HepG2 (cell line): ENCODE measurements around the gene GPS1. TPM values are rescaled to one million over a fixed set of nuclear protein-coding genes. Genes with fewer than 3 reads are reported as not detected.

Experiments
- ATAC-seq: fragments of 200-7000 bp; cut with Tn5 transposase; 3 replicates; pipeline ENCODE4 v1.9.1; 2020; ENCODE audit warnings: mild to moderate bottlenecking, moderate library complexity
- BruUV-seq: library from RNA; stranded (reverse); fragments of 400-500 nt; replicated peaks from 2 replicates; lab custom pipeline; 2021; lab: Mats Ljungman, UMichigan
- CTCF ChIA-PET: fragments of 300-600 bp; formaldehyde crosslinking; extraction: SDS; loops from one replicate; lab custom pipeline; 2021; ENCODE audit warnings: low total read pairs, inconsistent platforms, low intra/inter-chr PET ratio; lab: Yijun Ruan, JAX
- POLR2A ChIA-PET: fragments of 350-600 bp; sonication (Branson Sonifier 250); formaldehyde crosslinking; loops from one replicate; lab custom pipeline; 2020; ENCODE audit warnings: antibody characterized with exemption, inconsistent platforms; lab: Yijun Ruan, JAX
- DNase-seq: peaks from one replicate; pipeline ENCODE4 v3.0.0-alpha.2; 2015; ENCODE audit warnings: low spot score
- FAIRE-seq: peaks from 3 replicates; lab custom pipeline; 2011; peaks lifted over from hg19 to GRCh38; lab: Jason Lieb, UNC
- H2AFZ ChIP-seq: one replicate; pipeline ENCODE4 v1.6.1; 2011; ENCODE audit warnings: low read length, inconsistent platforms
- H3K27ac ChIP-seq: fragments of 300-600 bp; 3 replicates; pipeline ENCODE4 v1.8.0; 2011; ENCODE audit warnings: mixed run types, mild to moderate bottlenecking, mixed read lengths, low read length, inconsistent platforms; ENCODE audit not compliant: insufficient read depth; ENCODE audit errors: extremely low read length
- H3K27me3 ChIP-seq, 2 experiments: fragments of 200-600 bp in 1 of 2; 2 replicates in 1 of 2; 3 replicates in 1 of 2; pipeline versions ENCODE4 v1.6.0 to v1.8.0; 2011; ENCODE audit warnings: low read length in 2 of 2, mild to moderate bottlenecking in 2 of 2, moderate library complexity in 2 of 2, inconsistent platforms in 1 of 2; ENCODE audit not compliant: insufficient read depth in 2 of 2, control insufficient read depth in 1 of 2
- H3K36me3 ChIP-seq, 2 experiments: fragments of 200-600 bp in 1 of 2; replicated peaks in 1 of 2; 2 replicates in 1 of 2; 3 replicates in 1 of 2; pipeline versions ENCODE4 v1.5.1 to v1.8.0; 2011; ENCODE audit warnings: low read length in 2 of 2, inconsistent platforms in 1 of 2; ENCODE audit not compliant: insufficient read depth in 2 of 2, control insufficient read depth in 1 of 2
- H3K4me1 ChIP-seq: 2 replicates; pipeline ENCODE4 v1.5.1; 2012; ENCODE audit warnings: low read length, inconsistent platforms; ENCODE audit not compliant: insufficient read depth
- H3K4me2 ChIP-seq: 2 replicates; pipeline ENCODE4 v1.6.0; 2011; ENCODE audit warnings: low read depth, low read length, inconsistent platforms
- H3K4me3 ChIP-seq, 3 experiments: fragments of 200-600 bp in 1 of 3; sonication (generic), shearing (Covaris generic) in 1 of 3; replicated peaks in 1 of 3; 2 replicates each; pipeline ENCODE4 v1.5.1; 2011 to 2016; ENCODE audit warnings: low read length in 3 of 3, inconsistent platforms in 2 of 3, low read depth in 2 of 3, mild to moderate bottlenecking in 2 of 3, control low read depth in 1 of 3, mixed read lengths in 1 of 3; ENCODE audit not compliant: insufficient read depth in 1 of 3
- H3K79me2 ChIP-seq: one replicate; pipeline ENCODE4 v1.6.1; 2011; ENCODE audit warnings: low read length, inconsistent platforms; ENCODE audit not compliant: insufficient read depth
- H3K9ac ChIP-seq: 2 replicates; pipeline ENCODE4 v1.6.0; 2011; ENCODE audit warnings: mild to moderate bottlenecking, low read depth, low read length, inconsistent platforms; ENCODE audit not compliant: insufficient read depth
- H3K9me3 ChIP-seq: 2 replicates; pipeline ENCODE4 v1.5.1; 2012; ENCODE audit warnings: mild to moderate bottlenecking, low read length
- H4K20me1 ChIP-seq: 2 replicates; pipeline ENCODE4 v1.6.0; 2011; ENCODE audit warnings: inconsistent platforms, mild to moderate bottlenecking, low read length, moderate library complexity; ENCODE audit not compliant: insufficient read depth
- ATM ChIP-seq: fragments of 450-650 bp; IDR thresholded peaks from 2 replicates; pipeline ENCODE4 v1.7.1; 2017; ENCODE audit warnings: mild to moderate bottlenecking, borderline replicate concordance
- CBFB ChIP-seq: sonication (generic); formaldehyde crosslinking; IDR thresholded peaks from 2 replicates; pipeline ENCODE4 v1.4.0; 2020; ENCODE audit warnings: missing genetic modification reagents
- PRPF4 ChIP-seq: fragments of 200-400 bp; formaldehyde crosslinking; IDR thresholded peaks from 2 replicates; pipeline ENCODE4 v1.6.1; 2016; ENCODE audit warnings: low read length, low read depth; ENCODE audit not compliant: poor library complexity, severe bottlenecking
- RARG ChIP-seq: sonication (generic); formaldehyde crosslinking; IDR thresholded peaks from 2 replicates; pipeline ENCODE4 v1.4.0; 2020; ENCODE audit warnings: low read depth, mild to moderate bottlenecking, missing genetic modification reagents
- RXRA ChIP-seq: sonication (generic); formaldehyde crosslinking; IDR thresholded peaks from 2 replicates; pipeline ENCODE4 v1.5.1; 2020; ENCODE audit warnings: missing genetic modification reagents
- SMC3 ChIP-seq: IDR thresholded peaks from 2 replicates; pipeline ENCODE4 v1.6.1; 2011; ENCODE audit warnings: low read length, improper control_type of control experiment
- SOX5 ChIP-seq: IDR thresholded peaks from 2 replicates; pipeline ENCODE4 v1.6.1; 2016; ENCODE audit warnings: borderline replicate concordance
- SRY ChIP-seq: sonication (generic); formaldehyde crosslinking; IDR thresholded peaks from 2 replicates; pipeline ENCODE4 v1.8.0; 2022; ENCODE audit warnings: mild to moderate bottlenecking, missing genetic modification reagents
- TARDBP ChIP-seq: sonication (generic); formaldehyde crosslinking; IDR thresholded peaks from 2 replicates; pipeline ENCODE4 v1.8.0; 2022; ENCODE audit warnings: mild to moderate bottlenecking, missing genetic modification reagents
- TOE1 ChIP-seq: sonication (generic); formaldehyde crosslinking; IDR thresholded peaks from 2 replicates; pipeline ENCODE4 v1.4.0; 2020; ENCODE audit warnings: mild to moderate bottlenecking, missing genetic modification reagents
- ZFY ChIP-seq: sonication (generic); formaldehyde crosslinking; IDR thresholded peaks from 2 replicates; pipeline ENCODE4 v1.4.0; 2020; ENCODE audit warnings: missing genetic modification reagents
- ZNF382 ChIP-seq: sonication (generic); formaldehyde crosslinking; IDR thresholded peaks from 2 replicates; pipeline ENCODE4 v1.5.0; 2020; ENCODE audit warnings: missing genetic modification reagents, mild to moderate bottlenecking, borderline replicate concordance
- WGBS: methylation state at CpG from one replicate; pipeline ENCODE4 v1.1.6; 2017; ENCODE audit warnings: low lambda C conversion rate; 5-methylcytosine and 5-hydroxymethylcytosine counted together
- in situ Hi-C: cut with HindIII; loops from 2 replicates; pipeline ENCODE4 v1.10.0; 2017; ENCODE audit warnings: low pct_unique_long_range_greater_than_20kb; ENCODE audit not compliant: extremely low pct_ligation_motif_present
- intact Hi-C: fragments of 100-400 bp; cut with micrococcal nuclease; formaldehyde crosslinking; loops from one replicate; pipeline ENCODE4 v1.10.0; 2022; ENCODE audit not compliant: unreplicated experiment
- polyA plus RNA-seq, 8 experiments: library from polyadenylated mRNA; depleted of rRNA in 3 of 8; stranded (reverse) in 7 of 8; unstranded in 1 of 8; fragments of >200 nt; fragmentation: Illumina TruSeq in 4 of 8; extraction: Trizol in 4 of 8; gene quantifications; 2 replicates each; pipeline versions ENCODE4 v1.2.1 to v1.2.3, GENCODE V29; 2011 to 2016; ENCODE audit warnings: low read depth in 4 of 8, missing spikeins in 1 of 8, mixed read lengths in 1 of 8; ENCODE audit not compliant: insufficient read depth in 1 of 8
- total RNA-seq, 5 experiments: library from RNA; depleted of rRNA; stranded (reverse); fragments of >200 nt; fragmentation: Illumina TruSeq; extraction: Trizol; gene quantifications; 2 replicates each; pipeline ENCODE4 v1.2.3, GENCODE V29; 2016; ENCODE audit warnings: low read depth in 1 of 5
- TF ChIP-seq, protein P1 (sequence below): sonication (generic); formaldehyde crosslinking; IDR thresholded peaks from 2 replicates; pipeline ENCODE4 v1.9.0; 2021; ENCODE audit warnings: missing genetic modification reagents, mild to moderate bottlenecking, borderline replicate concordance
- TF ChIP-seq, protein P2 (sequence below): sonication (generic); formaldehyde crosslinking; IDR thresholded peaks from 2 replicates; pipeline ENCODE4 v1.4.0; 2020; ENCODE audit warnings: missing genetic modification reagents, borderline replicate concordance
- TF ChIP-seq, protein P3 (sequence below): sonication (generic); formaldehyde crosslinking; IDR thresholded peaks from 2 replicates; pipeline ENCODE4 v1.4.0; 2020; ENCODE audit warnings: missing genetic modification reagents
- TF ChIP-seq, protein P4 (sequence below): sonication (generic); formaldehyde crosslinking; IDR thresholded peaks from 2 replicates; pipeline ENCODE4 v1.4.0; 2020; ENCODE audit warnings: missing genetic modification reagents
- TF ChIP-seq, protein P5 (sequence below): sonication (generic); formaldehyde crosslinking; conservative IDR thresholded peaks from 2 replicates; pipeline ENCODE4 v1.4.0; 2020; ENCODE audit warnings: missing genetic modification reagents

Gene GPS1
- total and polyA plus RNA-seq, 2 of the 13 experiments (the other 11 are each of a cell fraction or from before 2014, with no cell fraction given): 124 to 128 TPM

DNA sequence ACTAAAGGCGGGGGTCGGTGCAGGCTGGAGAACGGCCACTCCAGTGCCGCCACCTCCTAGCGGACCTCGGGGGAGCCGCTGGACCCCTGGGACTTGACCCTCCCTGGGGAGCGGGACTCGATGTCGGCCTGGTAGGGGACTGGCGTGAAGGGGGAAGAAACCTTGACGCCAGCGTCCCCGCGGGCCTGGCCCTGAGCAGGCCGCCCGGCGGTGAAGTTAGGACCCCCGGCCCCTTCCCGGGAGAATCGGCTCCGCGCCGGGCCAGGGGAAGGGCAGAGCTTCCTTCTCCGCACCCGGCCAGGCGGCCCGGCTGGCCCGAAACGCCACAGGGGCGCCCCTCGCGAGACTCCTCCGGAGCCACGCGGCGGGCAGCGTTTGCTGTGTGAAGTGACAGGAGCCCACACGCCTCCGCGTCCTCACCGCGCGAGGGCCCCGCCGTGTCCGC is 13.5 kb downstream of the GPS1 start:
- ChIA-PET POLR2A (interaction anchor here (0.6 to 3.4 kb wide), 8 partner anchors 9 to 41 kb away, joined by 3 to 14 read pairs (median 4); partner anchors contain the start of gene DCXR), CTCF (no interaction called here)
- 1% methylated on average over 21 of the region's 47 CpGs for WGBS
- Histone ChIP-seq H3K27ac (peak overlapping the region; percentile 64), H3K9ac (peak overlapping the region; percentile 95), H3K4me1 (peaks cover 28% of the 10 kb centered on the region), H3K4me3 (peak overlapping the region; percentile 69 to 99 (median 92)), H4K20me1 (no peaks in the 10 kb centered on the region), H3K36me3 (peaks cover 19 to 34% of the 10 kb centered on the region in 2 experiments), H3K79me2 (peaks cover 20% of the 10 kb centered on the region), H2AFZ (no peak overlapping the region), H3K9me3 (no peaks in the 10 kb centered on the region), H3K27me3 (no peaks in the 10 kb centered on the region), H3K4me2 (peak overlapping the region; percentile 96)
- no TSS peak for BruUV-seq
- in situ Hi-C loops: no loop called here
- no peak for DNase-seq
- ATAC-seq: peak; percentile 3; the same call in 2 of the 3 replicates
- intact Hi-C loops: no loop called here
- FAIRE-seq: no peak
- no peak for TF ChIP-seq RARG (CRISPR knock-in tag)
- 0 out of 2 replicates have a peak, but pooled peaks have one; percentile 21 for TF ChIP-seq RXRA (CRISPR knock-in tag)
- no peak for TF ChIP-seq SOX5 (CRISPR knock-in tag)
- TF ChIP-seq ATM: no peak
- TF ChIP-seq TOE1 (CRISPR knock-in tag): no peak
- TF ChIP-seq ZNF382: no peak
- TF ChIP-seq, protein P1, sequence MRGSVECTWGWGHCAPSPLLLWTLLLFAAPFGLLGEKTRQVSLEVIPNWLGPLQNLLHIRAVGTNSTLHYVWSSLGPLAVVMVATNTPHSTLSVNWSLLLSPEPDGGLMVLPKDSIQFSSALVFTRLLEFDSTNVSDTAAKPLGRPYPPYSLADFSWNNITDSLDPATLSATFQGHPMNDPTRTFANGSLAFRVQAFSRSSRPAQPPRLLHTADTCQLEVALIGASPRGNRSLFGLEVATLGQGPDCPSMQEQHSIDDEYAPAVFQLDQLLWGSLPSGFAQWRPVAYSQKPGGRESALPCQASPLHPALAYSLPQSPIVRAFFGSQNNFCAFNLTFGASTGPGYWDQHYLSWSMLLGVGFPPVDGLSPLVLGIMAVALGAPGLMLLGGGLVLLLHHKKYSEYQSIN (CRISPR knock-in tag): no peak
- no peak for TF ChIP-seq CBFB (CRISPR knock-in tag)
- TF ChIP-seq SMC3: no peak
- 0 out of 2 replicates have a peak, but pooled peaks have one; percentile 2 for TF ChIP-seq SRY (CRISPR knock-in tag)
- no peak; the same call in 1 of the 2 replicates for TF ChIP-seq ZFY
- TF ChIP-seq TARDBP (CRISPR knock-in tag): no peak
- TF ChIP-seq, protein P2, sequence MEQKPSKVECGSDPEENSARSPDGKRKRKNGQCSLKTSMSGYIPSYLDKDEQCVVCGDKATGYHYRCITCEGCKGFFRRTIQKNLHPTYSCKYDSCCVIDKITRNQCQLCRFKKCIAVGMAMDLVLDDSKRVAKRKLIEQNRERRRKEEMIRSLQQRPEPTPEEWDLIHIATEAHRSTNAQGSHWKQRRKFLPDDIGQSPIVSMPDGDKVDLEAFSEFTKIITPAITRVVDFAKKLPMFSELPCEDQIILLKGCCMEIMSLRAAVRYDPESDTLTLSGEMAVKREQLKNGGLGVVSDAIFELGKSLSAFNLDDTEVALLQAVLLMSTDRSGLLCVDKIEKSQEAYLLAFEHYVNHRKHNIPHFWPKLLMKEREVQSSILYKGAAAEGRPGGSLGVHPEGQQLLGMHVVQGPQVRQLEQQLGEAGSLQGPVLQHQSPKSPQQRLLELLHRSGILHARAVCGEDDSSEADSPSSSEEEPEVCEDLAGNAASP (CRISPR knock-in tag): no peak
- no peak for TF ChIP-seq PRPF4
- TF ChIP-seq, protein P3, sequence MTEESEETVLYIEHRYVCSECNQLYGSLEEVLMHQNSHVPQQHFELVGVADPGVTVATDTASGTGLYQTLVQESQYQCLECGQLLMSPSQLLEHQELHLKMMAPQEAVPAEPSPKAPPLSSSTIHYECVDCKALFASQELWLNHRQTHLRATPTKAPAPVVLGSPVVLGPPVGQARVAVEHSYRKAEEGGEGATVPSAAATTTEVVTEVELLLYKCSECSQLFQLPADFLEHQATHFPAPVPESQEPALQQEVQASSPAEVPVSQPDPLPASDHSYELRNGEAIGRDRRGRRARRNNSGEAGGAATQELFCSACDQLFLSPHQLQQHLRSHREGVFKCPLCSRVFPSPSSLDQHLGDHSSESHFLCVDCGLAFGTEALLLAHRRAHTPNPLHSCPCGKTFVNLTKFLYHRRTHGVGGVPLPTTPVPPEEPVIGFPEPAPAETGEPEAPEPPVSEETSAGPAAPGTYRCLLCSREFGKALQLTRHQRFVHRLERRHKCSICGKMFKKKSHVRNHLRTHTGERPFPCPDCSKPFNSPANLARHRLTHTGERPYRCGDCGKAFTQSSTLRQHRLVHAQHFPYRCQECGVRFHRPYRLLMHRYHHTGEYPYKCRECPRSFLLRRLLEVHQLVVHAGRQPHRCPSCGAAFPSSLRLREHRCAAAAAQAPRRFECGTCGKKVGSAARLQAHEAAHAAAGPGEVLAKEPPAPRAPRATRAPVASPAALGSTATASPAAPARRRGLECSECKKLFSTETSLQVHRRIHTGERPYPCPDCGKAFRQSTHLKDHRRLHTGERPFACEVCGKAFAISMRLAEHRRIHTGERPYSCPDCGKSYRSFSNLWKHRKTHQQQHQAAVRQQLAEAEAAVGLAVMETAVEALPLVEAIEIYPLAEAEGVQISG: no peak
- TF ChIP-seq, protein P4, sequence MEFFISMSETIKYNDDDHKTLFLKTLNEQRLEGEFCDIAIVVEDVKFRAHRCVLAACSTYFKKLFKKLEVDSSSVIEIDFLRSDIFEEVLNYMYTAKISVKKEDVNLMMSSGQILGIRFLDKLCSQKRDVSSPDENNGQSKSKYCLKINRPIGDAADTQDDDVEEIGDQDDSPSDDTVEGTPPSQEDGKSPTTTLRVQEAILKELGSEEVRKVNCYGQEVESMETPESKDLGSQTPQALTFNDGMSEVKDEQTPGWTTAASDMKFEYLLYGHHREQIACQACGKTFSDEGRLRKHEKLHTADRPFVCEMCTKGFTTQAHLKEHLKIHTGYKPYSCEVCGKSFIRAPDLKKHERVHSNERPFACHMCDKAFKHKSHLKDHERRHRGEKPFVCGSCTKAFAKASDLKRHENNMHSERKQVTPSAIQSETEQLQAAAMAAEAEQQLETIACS (CRISPR knock-in tag): peak; percentile 20; the same call in 1 of the 2 replicates
- TF ChIP-seq, protein P5, sequence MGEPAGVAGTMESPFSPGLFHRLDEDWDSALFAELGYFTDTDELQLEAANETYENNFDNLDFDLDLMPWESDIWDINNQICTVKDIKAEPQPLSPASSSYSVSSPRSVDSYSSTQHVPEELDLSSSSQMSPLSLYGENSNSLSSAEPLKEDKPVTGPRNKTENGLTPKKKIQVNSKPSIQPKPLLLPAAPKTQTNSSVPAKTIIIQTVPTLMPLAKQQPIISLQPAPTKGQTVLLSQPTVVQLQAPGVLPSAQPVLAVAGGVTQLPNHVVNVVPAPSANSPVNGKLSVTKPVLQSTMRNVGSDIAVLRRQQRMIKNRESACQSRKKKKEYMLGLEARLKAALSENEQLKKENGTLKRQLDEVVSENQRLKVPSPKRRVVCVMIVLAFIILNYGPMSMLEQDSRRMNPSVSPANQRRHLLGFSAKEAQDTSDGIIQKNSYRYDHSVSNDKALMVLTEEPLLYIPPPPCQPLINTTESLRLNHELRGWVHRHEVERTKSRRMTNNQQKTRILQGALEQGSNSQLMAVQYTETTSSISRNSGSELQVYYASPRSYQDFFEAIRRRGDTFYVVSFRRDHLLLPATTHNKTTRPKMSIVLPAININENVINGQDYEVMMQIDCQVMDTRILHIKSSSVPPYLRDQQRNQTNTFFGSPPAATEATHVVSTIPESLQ: no peak
